Measurements from ENCODE around the gene UQCRC2.

DNA sequence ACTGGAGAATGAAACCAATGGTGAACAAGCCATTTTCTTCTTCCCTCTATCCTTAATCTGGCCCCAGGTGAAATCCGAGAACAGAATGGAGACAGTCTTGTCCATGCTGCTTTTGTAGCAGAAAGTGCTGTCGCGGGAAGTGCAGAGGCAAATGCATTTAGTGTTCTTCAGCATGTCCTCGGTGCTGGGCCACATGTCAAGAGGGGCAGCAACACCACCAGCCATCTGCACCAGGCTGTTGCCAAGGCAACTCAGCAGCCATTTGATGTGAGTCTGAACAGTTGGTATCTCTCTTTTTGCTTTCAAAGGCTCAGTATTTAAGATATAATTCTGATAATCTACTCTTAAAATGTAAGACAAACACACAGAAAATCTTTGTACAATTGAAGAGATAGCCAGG, 18.7 kb downstream of the UQCRC2 start:
- TF ChIP-seq, protein P1, sequence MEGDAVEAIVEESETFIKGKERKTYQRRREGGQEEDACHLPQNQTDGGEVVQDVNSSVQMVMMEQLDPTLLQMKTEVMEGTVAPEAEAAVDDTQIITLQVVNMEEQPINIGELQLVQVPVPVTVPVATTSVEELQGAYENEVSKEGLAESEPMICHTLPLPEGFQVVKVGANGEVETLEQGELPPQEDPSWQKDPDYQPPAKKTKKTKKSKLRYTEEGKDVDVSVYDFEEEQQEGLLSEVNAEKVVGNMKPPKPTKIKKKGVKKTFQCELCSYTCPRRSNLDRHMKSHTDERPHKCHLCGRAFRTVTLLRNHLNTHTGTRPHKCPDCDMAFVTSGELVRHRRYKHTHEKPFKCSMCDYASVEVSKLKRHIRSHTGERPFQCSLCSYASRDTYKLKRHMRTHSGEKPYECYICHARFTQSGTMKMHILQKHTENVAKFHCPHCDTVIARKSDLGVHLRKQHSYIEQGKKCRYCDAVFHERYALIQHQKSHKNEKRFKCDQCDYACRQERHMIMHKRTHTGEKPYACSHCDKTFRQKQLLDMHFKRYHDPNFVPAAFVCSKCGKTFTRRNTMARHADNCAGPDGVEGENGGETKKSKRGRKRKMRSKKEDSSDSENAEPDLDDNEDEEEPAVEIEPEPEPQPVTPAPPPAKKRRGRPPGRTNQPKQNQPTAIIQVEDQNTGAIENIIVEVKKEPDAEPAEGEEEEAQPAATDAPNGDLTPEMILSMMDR (IDR thresholded peaks at IDR 0.05), result no peak
- TF ChIP-seq POLR2A (IDR thresholded peaks at IDR 0.05), result no peak
